ENCODE results near the gene SPNS2. TPM values are rescaled to one million over a fixed set of nuclear protein-coding genes. Genes with fewer than 3 reads are reported as not detected.

Gene SPNS2
- polyA plus RNA-seq, 1 donor (not counting 4 experiments of a cell fraction or from before 2014, with no cell fraction given) = 0.10 TPM

DNA sequence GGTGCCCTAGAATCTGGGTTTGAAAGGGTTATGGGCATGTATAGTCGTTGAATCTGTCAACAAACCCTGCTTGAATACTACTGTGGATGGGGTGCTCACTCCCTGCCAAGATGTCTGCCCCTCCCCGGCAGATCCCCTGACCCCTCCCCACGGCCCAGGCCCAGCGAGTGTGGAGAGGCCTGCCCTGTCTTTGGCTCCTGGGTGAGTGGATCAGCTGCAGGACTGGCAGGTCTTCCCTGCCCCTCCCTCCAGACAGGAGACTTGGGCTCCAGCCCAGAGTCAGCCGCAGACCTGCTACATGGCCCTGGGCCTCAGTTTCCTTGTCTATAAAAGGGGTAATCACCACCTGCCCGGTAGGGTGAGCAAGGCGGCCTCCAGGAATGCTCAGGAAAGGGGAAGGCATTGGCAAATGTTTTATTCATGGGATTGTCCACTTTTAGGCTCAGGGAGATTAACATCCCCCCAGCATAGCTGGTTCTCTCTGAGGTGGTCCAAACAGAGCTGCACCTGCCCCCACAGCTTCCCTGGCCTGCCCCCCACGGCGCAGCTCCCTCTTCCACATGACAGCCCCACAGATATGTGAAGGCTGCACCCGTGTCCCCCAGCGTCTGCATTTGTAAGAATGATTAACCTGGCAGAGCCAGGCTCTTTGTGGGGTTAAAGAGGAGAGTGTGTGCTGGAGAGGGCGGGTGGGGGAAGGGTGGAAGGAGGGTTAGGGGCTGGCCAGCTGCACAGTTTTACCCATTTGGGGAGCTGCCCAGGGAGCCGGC is 18.5 kb upstream of the SPNS2 start:
- no peaks in the 10 kb centered on the region for H3K27me3 ChIP-seq (ENCODE audit: control insufficient read depth, extremely low read depth, insufficient read depth, low read length)
- H3K27ac ChIP-seq (ENCODE audit: control insufficient read depth, insufficient read depth, low read length) = no peak overlapping the region
- H3K4me2 ChIP-seq (ENCODE audit: control insufficient read depth, extremely low read depth, insufficient read depth, low read depth, low read length) = no peak overlapping the region
- H3K9me1 ChIP-seq (ENCODE audit: control insufficient read depth, extremely low read depth, insufficient read depth, low read length) = no peaks in the 10 kb centered on the region
- FAIRE-seq = no peak
- no peak overlapping the region for H3K9ac ChIP-seq (ENCODE audit: control insufficient read depth, extremely low read depth, insufficient read depth, low read length)
- H4K20me1 ChIP-seq (ENCODE audit: control insufficient read depth, extremely low read depth, insufficient read depth, low read length) = no peaks in the 10 kb centered on the region
- no peak overlapping the region for H3K4me3 ChIP-seq (ENCODE audit: control insufficient read depth in 2 of 3, extremely low read depth in 1 of 3, insufficient read depth in 2 of 3, low read depth in 1 of 3, low read length in 3 of 3)
- no peaks in the 10 kb centered on the region for H3K79me2 ChIP-seq (ENCODE audit: control insufficient read depth, insufficient read depth, low read length)
- H2AFZ ChIP-seq (ENCODE audit: control insufficient read depth, low read length) = no peak overlapping the region
- no peaks in the 10 kb centered on the region for H3K36me3 ChIP-seq (ENCODE audit: control insufficient read depth in 2 of 2, extremely low read depth in 1 of 2, insufficient read depth in 2 of 2, low read length in 2 of 2)
- DNase-seq (ENCODE audit: low read depth, low spot score) = no peak
- peaks cover 30% of the 10 kb centered on the region for H3K4me1 ChIP-seq (ENCODE audit: control insufficient read depth, extremely low read depth, insufficient read depth, low read length)
- dilution Hi-C loops (cut with MboI; ENCODE audit: extremely low pct_ligation_motif_present, low sequenced_read_pairs) = no loop called here
- TF ChIP-seq, protein P1, sequence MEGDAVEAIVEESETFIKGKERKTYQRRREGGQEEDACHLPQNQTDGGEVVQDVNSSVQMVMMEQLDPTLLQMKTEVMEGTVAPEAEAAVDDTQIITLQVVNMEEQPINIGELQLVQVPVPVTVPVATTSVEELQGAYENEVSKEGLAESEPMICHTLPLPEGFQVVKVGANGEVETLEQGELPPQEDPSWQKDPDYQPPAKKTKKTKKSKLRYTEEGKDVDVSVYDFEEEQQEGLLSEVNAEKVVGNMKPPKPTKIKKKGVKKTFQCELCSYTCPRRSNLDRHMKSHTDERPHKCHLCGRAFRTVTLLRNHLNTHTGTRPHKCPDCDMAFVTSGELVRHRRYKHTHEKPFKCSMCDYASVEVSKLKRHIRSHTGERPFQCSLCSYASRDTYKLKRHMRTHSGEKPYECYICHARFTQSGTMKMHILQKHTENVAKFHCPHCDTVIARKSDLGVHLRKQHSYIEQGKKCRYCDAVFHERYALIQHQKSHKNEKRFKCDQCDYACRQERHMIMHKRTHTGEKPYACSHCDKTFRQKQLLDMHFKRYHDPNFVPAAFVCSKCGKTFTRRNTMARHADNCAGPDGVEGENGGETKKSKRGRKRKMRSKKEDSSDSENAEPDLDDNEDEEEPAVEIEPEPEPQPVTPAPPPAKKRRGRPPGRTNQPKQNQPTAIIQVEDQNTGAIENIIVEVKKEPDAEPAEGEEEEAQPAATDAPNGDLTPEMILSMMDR (optimal IDR thresholded peaks at IDR 0.05 in 1 of 3, IDR thresholded peaks at IDR 0.05 in 1 of 3, conservative IDR thresholded peaks at IDR 0.05 in 1 of 3; ENCODE audit: extremely low read depth in 1 of 3, insufficient read depth in 2 of 3, low read length in 3 of 3) = no peak
- TF ChIP-seq EZH2 (IDR thresholded peaks at IDR 0.05; ENCODE audit: low read length) = no peak
- no peaks in the 10 kb centered on the region for H3K9me3 ChIP-seq (ENCODE audit: control insufficient read depth, low read depth, low read length)

DNA sequence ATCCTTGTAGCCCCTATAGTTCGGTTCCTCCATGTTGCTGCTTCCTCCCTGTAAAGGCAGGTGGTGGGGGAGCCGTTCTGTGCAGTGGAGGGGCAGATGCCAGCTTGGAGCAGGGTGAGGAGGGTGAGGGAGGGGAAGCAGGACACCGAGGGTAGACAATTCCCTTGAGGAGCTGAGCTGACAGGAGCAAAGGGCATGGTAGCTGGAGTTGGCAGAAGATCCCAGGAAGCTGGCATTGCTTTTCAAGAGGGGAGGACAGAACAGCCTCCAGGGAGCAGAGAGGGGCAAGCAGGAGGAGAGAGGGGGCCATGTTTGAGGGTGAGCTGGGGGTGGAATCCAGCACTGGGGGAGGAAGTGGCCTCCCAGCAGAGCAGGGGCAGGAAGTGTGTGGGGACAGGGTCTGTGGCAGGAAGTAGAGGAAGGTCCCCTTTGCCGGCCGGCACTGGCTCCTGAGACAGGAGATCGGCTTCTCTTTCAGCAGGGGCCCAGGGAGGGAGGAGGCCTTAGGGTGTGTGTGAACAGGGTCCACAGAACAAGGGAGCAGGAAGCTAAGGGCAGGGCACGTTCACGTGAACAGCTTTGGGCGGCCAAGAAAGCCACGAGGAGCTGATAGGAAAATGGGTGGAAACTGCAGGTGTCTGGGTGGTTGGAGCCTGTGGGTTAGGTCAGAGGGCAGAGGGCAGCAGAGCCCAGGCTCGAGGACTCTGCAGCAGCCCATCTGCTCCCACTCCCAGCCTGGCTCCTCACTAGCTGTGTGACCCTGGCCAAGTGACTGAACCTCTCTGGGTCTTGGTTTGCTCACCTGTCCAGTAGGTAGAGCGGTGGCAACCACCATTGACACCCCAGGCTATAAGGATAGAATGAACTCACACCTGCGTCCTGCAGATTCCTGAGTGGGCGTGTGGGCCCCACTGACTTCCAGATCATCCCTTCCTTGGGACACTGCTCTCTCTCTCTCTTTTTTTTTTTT is 17.5 kb upstream of the SPNS2 start:
- FAIRE-seq (no peak), DNase-seq (ENCODE audit: low read depth, low spot score) (no peak)
- no peaks in the 10 kb centered on the region for H3K9me1 ChIP-seq (ENCODE audit: control insufficient read depth, extremely low read depth, insufficient read depth, low read length)
- peaks cover 28% of the 10 kb centered on the region for H3K4me1 ChIP-seq (ENCODE audit: control insufficient read depth, extremely low read depth, insufficient read depth, low read length)
- dilution Hi-C loops (cut with MboI; ENCODE audit: extremely low pct_ligation_motif_present, low sequenced_read_pairs) = no loop called here
- no peak overlapping the region for H2AFZ ChIP-seq (ENCODE audit: control insufficient read depth, low read length)
- H4K20me1 ChIP-seq (ENCODE audit: control insufficient read depth, extremely low read depth, insufficient read depth, low read length) = no peaks in the 10 kb centered on the region
- no peaks in the 10 kb centered on the region for H3K9me3 ChIP-seq (ENCODE audit: control insufficient read depth, low read depth, low read length)
- no peak overlapping the region for H3K4me2 ChIP-seq (ENCODE audit: control insufficient read depth, extremely low read depth, insufficient read depth, low read depth, low read length)
- no peaks in the 10 kb centered on the region for H3K36me3 ChIP-seq (ENCODE audit: control insufficient read depth in 2 of 2, extremely low read depth in 1 of 2, insufficient read depth in 2 of 2, low read length in 2 of 2)
- no peak overlapping the region for H3K27ac ChIP-seq (ENCODE audit: control insufficient read depth, insufficient read depth, low read length)
- H3K9ac ChIP-seq (ENCODE audit: control insufficient read depth, extremely low read depth, insufficient read depth, low read length) = no peak overlapping the region
- no peak overlapping the region for H3K4me3 ChIP-seq (ENCODE audit: control insufficient read depth in 2 of 3, extremely low read depth in 1 of 3, insufficient read depth in 2 of 3, low read depth in 1 of 3, low read length in 3 of 3)
- H3K27me3 ChIP-seq (ENCODE audit: control insufficient read depth, extremely low read depth, insufficient read depth, low read length) = no peaks in the 10 kb centered on the region
- TF ChIP-seq, protein P1 (optimal IDR thresholded peaks at IDR 0.05 in 1 of 3, IDR thresholded peaks at IDR 0.05 in 1 of 3, conservative IDR thresholded peaks at IDR 0.05 in 1 of 3; ENCODE audit: extremely low read depth in 1 of 3, insufficient read depth in 2 of 3, low read length in 3 of 3) = no peak
- TF ChIP-seq EZH2 (IDR thresholded peaks at IDR 0.05; ENCODE audit: low read length) = no peak
- no peaks in the 10 kb centered on the region for H3K79me2 ChIP-seq (ENCODE audit: control insufficient read depth, insufficient read depth, low read length)
